ENCODE results near the gene AADACL2. TPM values are rescaled to one million over a fixed set of nuclear protein-coding genes. Genes with fewer than 3 reads are reported as not detected.
"Not testable (repeated sequence)": the region's sequence is repeated elsewhere in the genome, so short reads cannot be mapped to it uniquely, and the experiment has no call there.

AADACL2 gene
- total RNA-seq, 1 donor from 2014 or later: not detected

- DNase-seq (ENCODE audit: low spot score in 2 of 2, unreplicated experiment in 2 of 2): no peak
- Mint-ChIP-seq H3K36me3 (no peaks in the 10 kb centered on the region), H3K4me1 (no peaks in the 10 kb centered on the region), H3K4me3 (no peak overlapping the region), H3K27me3 (ENCODE audit: low read depth) (no peaks in the 10 kb centered on the region), H3K9me3 (peaks cover 12% of the 10 kb centered on the region), H3K27ac (no peak overlapping the region)
- TF ChIP-seq CTCF (IDR thresholded peaks at IDR 0.05; ENCODE audit: unreplicated experiment): no peak
These were observed 10.1 kb downstream of the AADACL2 start for GRCh38 chr3:151743855-151744254.

GRCh38 chr3:151750181-151750580 is 16.5 kb downstream of the AADACL2 start:
- Mint-ChIP-seq H3K4me3 (no peak overlapping the region), H3K27me3 (ENCODE audit: low read depth) (no peaks in the 10 kb centered on the region), H3K36me3 (peaks cover 3% of the 10 kb centered on the region), H3K27ac (no peak overlapping the region), H3K9me3 (peaks cover 16% of the 10 kb centered on the region), H3K4me1 (no peaks in the 10 kb centered on the region)
- no peak for TF ChIP-seq CTCF (IDR thresholded peaks at IDR 0.05; ENCODE audit: unreplicated experiment)
- DNase-seq (ENCODE audit: low spot score in 2 of 2, unreplicated experiment in 2 of 2): no peak

- H3K9me3 Mint-ChIP-seq: peaks cover 16% of the 10 kb centered on the region
- H3K4me3 Mint-ChIP-seq: no peak overlapping the region
- no peak overlapping the region for H3K27ac Mint-ChIP-seq
- H3K27me3 Mint-ChIP-seq (ENCODE audit: low read depth): no peaks in the 10 kb centered on the region
- no peak for TF ChIP-seq CTCF (IDR thresholded peaks at IDR 0.05; ENCODE audit: unreplicated experiment)
- DNase-seq (ENCODE audit: low spot score in 2 of 2, unreplicated experiment in 2 of 2): no peak
- peaks cover 3% of the 10 kb centered on the region for H3K36me3 Mint-ChIP-seq
- H3K4me1 Mint-ChIP-seq: no peaks in the 10 kb centered on the region
These were observed 17.0 kb downstream of the AADACL2 start for GRCh38 chr3:151750678-151751077.

- H3K4me3 Mint-ChIP-seq: no peak overlapping the region
- no peak for TF ChIP-seq CTCF (IDR thresholded peaks at IDR 0.05; ENCODE audit: unreplicated experiment)
- H3K27ac Mint-ChIP-seq: no peak overlapping the region
- no peaks in the 10 kb centered on the region for H3K4me1 Mint-ChIP-seq
- H3K36me3 Mint-ChIP-seq: peaks cover 3% of the 10 kb centered on the region
- DNase-seq (ENCODE audit: low spot score in 2 of 2, unreplicated experiment in 2 of 2): no peak
- H3K9me3 Mint-ChIP-seq: peaks cover 16% of the 10 kb centered on the region
- H3K27me3 Mint-ChIP-seq (ENCODE audit: low read depth): no peaks in the 10 kb centered on the region
These were observed 17.4 kb downstream of the AADACL2 start for GRCh38 chr3:151751161-151751560.

GRCh38 chr3:151753846-151754245 is 20.1 kb downstream of the AADACL2 start:
- Mint-ChIP-seq H3K4me1 (no peaks in the 10 kb centered on the region), H3K4me3 (no peak overlapping the region), H3K27me3 (ENCODE audit: low read depth) (no peaks in the 10 kb centered on the region), H3K36me3 (peaks cover 3% of the 10 kb centered on the region), H3K9me3 (peaks cover 5% of the 10 kb centered on the region), H3K27ac (no peak overlapping the region)
- DNase-seq (ENCODE audit: low spot score in 2 of 2, unreplicated experiment in 2 of 2): no peak
- TF ChIP-seq CTCF (IDR thresholded peaks at IDR 0.05; ENCODE audit: unreplicated experiment): no peak

- no peak for TF ChIP-seq CTCF (IDR thresholded peaks at IDR 0.05; ENCODE audit: unreplicated experiment)
- Mint-ChIP-seq H3K4me3 (no peak overlapping the region), H3K27me3 (ENCODE audit: low read depth) (no peaks in the 10 kb centered on the region), H3K4me1 (no peaks in the 10 kb centered on the region), H3K27ac (no peak overlapping the region), H3K36me3 (no peaks in the 10 kb centered on the region), H3K9me3 (peaks cover 4% of the 10 kb centered on the region)
- no peak for DNase-seq (ENCODE audit: low spot score in 2 of 2, unreplicated experiment in 2 of 2)
These were observed 27.9 kb downstream of the AADACL2 start for GRCh38 chr3:151761581-151761980.

GRCh38 chr3:151764699-151765098 is 31.0 kb downstream of the AADACL2 start:
- not testable (repeated sequence) for H3K9me3 Mint-ChIP-seq; DNase-seq (ENCODE audit: low spot score in 2 of 2, unreplicated experiment in 2 of 2); H3K27ac Mint-ChIP-seq; H3K27me3 Mint-ChIP-seq (ENCODE audit: low read depth); H3K4me3 Mint-ChIP-seq; H3K36me3 Mint-ChIP-seq; H3K4me1 Mint-ChIP-seq
